GM18519 (cell line): Measurements from ENCODE around the gene RBX1.
"Not testable (repeated sequence)": the region's sequence is repeated elsewhere in the genome, so short reads cannot be mapped to it uniquely, and the experiment has no call there.

Experiments used
- ATAC-seq: cut with Tn5 transposase; IDR thresholded peaks from one replicate; pipeline ENCODE4 v1.9.1; 2021; ENCODE audit warnings: mild to moderate bottlenecking, moderate library complexity; ENCODE audit not compliant: unreplicated experiment, low FRiP score

The RBX1 gene

DNA sequence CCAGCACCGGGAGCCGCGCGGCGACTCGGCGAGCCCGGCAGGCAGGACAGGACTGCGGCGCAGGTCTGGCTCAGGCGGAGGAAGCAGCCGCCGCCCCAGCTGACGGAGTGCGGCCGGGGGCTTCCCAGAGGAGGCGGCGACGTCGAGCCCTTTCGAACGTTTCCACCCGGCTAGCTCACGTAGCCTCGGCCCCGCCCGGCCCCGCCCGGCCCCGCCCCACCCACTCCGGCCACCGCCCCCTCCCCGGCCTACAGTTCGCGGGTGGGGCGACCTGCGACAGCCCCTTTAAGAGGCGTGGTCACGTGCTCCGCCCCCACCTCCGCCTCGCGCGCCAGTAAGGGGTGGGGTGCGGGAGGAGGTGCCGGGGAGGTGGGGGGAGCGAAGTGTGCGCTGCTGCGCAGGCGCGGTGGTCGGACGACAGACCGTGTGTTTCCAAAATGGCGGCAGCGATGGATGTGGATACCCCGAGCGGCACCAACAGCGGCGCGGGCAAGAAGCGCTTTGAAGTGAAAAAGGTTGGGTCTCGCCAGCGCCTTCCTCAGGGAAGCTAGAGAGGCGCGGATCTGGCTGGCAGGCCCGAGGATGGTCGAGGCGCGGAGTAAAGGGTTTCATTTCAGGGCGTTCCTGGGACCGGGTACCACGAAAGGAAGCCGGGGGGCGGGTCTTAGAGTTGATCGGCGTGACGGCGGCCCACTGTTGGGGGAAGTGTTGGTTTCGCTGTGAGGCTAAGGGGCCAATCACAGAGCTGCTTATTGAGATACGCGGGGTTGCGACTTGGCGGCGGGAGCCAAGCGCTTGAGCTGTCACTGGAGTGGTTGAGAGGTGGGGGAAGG is at the start of gene RBX1:
Gene RBX1, plus strand, starts transcription at position 417 of the 833 bp plus-strand sequence. Its CDS starts 21 bp downstream, at position 438.
- ATAC-seq = peak; percentile 58

DNA sequence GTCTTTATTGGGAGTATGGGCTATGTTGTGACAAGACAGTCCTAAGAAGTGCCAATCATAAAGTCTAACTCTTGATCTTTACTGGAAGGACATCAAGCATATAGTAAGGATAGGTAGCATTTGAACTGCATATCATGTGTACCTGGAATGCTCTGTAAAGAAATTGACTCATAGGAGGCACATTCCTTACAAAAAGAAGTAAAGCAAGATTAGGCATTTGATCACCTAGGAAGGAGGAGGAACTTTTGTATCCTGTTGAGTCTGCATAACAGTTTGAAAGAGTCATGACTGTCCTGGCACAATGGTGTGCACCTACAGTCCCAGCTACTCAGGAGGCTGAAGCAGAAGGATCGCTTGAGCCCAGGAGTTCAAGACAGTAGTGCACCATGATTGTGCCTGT is 47.1 kb upstream of the RBX1 start:
- no peak for ATAC-seq

- no peak for ATAC-seq
Measured at GRCh38 chr22:40908895-40909294, 42.3 kb upstream of the RBX1 start.

GRCh38 chr22:40911772-40912171 is 39.4 kb upstream of the RBX1 start:
- ATAC-seq = no peak

GRCh38 chr22:40912987-40913386 is 38.2 kb upstream of the RBX1 start:
- not testable (repeated sequence) for ATAC-seq

GRCh38 chr22:40919446-40919845 is 31.7 kb upstream of the RBX1 start:
- ATAC-seq = no peak

GRCh38 chr22:40920526-40920925 is 30.7 kb upstream of the RBX1 start:
- ATAC-seq = no peak

- no peak for ATAC-seq
Measured at GRCh38 chr22:40922484-40923303, 28.5 kb upstream of the RBX1 start.

GRCh38 chr22:40928657-40929056 is 22.5 kb upstream of the RBX1 start:
- ATAC-seq = no peak

GRCh38 chr22:40932396-40932795 is 18.8 kb upstream of the RBX1 start:
- no peak for ATAC-seq

DNA sequence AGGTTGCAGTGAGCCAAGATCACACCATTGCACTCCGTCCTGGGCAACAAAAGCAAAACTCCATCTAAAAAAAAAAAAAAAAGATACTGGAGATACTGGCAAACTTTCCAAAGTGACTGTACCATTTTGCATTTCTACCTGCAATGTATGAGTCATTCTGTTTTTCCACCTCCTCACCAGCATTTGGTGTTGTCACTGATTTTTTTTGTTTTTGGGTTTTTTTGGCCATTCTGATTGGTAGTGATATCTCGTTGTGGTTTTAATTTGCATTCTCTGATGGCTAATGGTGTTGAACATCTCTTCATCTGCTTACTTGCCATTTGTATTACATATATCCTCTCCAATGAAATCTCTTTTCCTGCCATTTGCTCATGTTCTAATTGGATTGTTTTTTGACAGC is 12.0 kb upstream of the RBX1 start:
- ATAC-seq = no peak

DNA sequence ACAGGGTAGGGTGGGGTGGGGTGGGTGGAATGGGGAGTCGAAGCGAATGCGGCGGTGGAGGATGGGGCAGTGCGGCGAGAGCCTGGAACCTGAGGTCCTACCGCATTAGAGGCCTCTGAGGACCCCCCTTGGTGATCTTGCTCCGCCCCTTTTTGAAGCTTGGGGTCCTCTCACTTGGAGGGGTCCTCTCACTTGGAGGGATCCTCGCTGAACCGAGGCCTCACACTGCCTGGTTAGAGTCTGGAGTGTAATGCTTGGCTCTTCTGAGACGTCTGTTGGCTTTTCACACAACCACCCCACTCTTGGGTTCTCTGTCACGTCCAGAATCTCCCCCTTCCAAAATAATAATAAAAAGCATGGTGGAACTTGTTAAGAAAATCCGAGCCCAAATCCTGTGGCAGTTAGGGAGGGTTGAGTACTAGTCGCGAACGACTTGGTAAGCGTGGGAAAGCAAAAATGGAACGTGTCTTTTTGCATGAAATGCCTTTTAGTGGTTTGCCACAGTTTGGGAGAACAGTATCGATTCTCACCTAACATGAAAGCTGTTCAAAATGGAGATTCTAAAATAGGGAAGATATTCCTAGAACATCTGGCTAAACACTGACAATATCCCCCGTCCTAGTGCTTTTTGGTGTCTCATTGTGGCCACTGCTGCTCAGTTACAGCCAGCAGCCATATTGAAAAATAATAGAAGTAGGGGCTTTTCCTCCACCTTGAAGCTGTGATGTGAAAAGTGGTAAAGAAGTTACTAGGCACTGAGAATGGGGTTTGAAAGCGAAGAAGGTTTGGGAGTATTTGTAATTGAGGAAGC is 822 bp downstream of the RBX1 start:
- ATAC-seq = peak; percentile 6

DNA sequence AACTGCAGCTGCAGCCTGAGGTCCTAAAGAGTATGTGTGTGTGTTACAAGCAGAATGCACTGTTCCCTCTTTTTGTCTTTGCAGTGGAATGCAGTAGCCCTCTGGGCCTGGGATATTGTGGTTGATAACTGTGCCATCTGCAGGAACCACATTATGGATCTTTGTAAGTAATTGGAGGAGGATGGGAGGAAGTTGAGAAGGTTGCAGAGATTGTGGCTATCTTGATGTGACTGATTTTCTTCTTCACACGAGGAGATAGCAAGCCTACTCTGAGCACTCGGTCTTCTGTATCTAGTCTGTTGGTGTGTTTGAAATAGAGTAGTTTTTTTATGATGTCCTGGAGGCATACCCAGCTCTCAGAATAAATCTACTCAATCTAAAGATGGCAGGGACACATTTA is 2.3 kb downstream of the RBX1 start:
- no peak for ATAC-seq

DNA sequence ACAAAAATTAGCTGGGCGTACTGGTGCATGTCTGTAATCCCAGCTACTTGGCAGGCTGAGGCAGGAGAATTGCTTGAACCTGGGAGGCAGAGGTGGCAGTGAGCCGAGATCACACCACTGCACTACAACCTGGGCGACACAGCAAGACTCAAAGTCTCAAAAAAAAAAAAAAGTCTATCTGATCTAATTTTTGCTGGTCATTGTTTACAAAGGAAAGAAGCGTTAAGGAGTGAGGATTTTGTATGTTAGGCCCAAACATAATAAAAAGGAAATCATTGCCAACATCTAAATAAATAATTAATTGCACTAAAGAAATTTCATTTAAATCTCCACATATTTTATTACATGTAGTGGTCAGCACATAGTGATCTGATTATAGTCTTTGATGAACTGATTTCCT is 2.9 kb downstream of the RBX1 start:
- no peak for ATAC-seq

DNA sequence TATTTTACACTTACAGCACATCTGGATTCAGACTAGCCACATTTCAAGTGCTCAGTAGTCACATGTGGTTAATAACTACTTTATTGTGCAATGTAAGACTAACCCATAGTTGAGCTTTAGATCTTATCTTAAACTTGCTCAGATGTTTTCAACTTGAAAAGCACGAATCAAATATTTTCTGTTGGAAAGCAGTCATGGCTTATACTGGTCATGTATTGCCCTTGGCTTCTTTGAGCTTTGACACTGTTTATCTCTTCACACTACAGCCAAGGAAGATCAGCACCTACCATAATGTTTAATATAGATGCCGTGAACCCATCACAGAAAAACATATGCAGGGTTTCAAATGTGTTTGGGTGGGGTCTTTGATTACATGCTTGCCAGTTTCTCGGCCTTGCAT is 4.4 kb downstream of the RBX1 start:
- no peak for ATAC-seq

GRCh38 chr22:40957601-40958000 is 6.4 kb downstream of the RBX1 start:
- ATAC-seq = no peak

DNA sequence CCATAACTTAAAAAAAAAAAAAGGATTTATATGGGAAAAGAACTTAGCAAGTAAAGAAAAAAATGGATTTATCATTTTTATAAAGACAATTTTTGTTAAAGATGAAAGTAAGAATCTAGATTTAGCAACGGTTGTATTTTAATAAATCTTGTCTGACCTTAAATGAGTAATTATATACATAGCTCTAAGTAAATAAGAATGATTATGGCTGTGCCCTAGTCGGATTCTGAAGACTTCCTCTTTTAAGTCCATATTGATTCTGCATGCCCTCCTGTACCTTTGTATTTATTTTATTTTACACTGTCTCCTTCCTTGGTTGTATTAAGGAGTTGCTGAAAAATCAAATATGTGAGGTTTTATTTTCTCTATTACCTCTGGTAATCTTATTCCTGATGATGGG is 7.1 kb downstream of the RBX1 start:
- ATAC-seq = no peak

DNA sequence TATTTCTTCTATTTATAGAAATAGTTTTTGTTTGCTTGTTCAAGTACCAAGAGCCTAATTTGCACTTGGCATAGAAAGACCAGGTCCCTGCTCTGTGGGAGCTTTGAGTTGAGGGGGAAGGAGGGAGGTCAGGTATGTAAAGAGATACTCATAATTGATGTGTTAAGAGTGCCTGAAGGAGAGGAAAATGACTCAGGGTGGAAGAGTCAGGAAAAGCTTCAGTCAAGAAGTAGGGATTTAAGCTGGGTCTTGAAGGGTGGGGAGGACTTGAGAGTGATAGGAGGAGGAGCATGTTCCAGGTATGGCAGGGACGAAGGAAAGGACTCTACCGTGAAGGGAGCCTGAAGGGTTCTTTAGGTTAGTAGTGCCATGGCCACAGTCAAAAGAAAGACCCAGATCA is 9.0 kb downstream of the RBX1 start:
- ATAC-seq = no peak

DNA sequence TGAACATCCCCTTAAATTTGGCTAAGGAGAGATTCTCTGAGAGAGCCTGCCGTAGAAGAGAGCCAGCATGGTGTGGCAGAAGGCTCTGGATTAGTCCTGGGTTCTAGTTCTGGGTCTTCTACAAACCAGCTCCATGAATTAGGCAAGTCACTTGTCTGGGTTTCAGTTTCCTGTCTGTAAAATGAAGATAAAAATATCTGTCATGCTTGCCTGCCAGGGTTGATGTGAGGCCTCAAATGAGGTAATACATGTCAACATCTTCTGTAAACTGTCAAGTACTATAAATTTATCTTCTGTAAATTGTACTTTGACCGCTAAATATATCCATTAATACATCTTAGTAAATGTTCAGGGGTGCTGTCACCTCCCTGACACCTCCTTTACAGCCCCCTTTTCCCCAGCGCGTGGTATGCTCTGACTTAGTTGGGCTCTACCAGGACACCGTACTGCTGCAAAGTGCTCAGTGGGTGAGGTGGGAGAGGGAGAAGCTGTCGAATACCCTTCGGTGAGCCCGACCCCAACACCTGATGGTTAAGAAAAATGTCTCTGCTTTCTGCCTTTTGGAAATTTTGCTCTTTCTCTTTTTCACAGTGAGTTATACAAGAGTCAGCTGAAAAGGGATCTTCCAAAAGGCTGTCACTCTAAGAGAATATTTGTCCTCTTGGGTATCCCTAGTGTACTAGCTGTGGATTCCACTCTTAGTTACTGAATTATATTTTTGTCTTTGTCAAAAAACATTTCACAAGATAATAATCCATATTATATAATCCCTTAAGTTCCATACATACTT is 15.0 kb downstream of the RBX1 start:
- ATAC-seq = no peak

- no peak for ATAC-seq
Measured at GRCh38 chr22:40966726-40967085, 15.5 kb downstream of the RBX1 start.
